ENCODE data around the gene DOK7.

- TF ChIP-seq CTCF (IDR thresholded peaks at IDR 0.05) (no peak), POLR2A (IDR thresholded peaks at IDR 0.05) (no peak)
Measured at GRCh38 chr4:3445829-3446545, 17.1 kb upstream of the DOK7 start.
